ENCODE results near the gene SNX13.

GRCh38 chr7:17774716-17775288 lies 165.5 kb downstream of the SNX13 start:
- no peak for TF ChIP-seq CREB1 (CRISPR knock-in tag; IDR thresholded peaks at IDR 0.05; ENCODE audit: low read depth)
- TF ChIP-seq, protein P1, sequence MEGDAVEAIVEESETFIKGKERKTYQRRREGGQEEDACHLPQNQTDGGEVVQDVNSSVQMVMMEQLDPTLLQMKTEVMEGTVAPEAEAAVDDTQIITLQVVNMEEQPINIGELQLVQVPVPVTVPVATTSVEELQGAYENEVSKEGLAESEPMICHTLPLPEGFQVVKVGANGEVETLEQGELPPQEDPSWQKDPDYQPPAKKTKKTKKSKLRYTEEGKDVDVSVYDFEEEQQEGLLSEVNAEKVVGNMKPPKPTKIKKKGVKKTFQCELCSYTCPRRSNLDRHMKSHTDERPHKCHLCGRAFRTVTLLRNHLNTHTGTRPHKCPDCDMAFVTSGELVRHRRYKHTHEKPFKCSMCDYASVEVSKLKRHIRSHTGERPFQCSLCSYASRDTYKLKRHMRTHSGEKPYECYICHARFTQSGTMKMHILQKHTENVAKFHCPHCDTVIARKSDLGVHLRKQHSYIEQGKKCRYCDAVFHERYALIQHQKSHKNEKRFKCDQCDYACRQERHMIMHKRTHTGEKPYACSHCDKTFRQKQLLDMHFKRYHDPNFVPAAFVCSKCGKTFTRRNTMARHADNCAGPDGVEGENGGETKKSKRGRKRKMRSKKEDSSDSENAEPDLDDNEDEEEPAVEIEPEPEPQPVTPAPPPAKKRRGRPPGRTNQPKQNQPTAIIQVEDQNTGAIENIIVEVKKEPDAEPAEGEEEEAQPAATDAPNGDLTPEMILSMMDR (conservative IDR thresholded peaks at IDR 0.05; ENCODE audit: low read depth in 2 of 2) = no peak
- no peak for TF ChIP-seq EZH2 (IDR thresholded peaks at IDR 0.05; ENCODE audit: low read depth, unreplicated experiment)
- no peak for TF ChIP-seq ZNF114 (CRISPR knock-in tag; IDR thresholded peaks at IDR 0.05)
- no peak for TF ChIP-seq STAT1 (IDR thresholded peaks at IDR 0.05; ENCODE audit: unreplicated experiment)
- TF ChIP-seq POLR2AphosphoS5 (IDR thresholded peaks at IDR 0.05; ENCODE audit: low read depth) = no peak
- TF ChIP-seq, protein P2, sequence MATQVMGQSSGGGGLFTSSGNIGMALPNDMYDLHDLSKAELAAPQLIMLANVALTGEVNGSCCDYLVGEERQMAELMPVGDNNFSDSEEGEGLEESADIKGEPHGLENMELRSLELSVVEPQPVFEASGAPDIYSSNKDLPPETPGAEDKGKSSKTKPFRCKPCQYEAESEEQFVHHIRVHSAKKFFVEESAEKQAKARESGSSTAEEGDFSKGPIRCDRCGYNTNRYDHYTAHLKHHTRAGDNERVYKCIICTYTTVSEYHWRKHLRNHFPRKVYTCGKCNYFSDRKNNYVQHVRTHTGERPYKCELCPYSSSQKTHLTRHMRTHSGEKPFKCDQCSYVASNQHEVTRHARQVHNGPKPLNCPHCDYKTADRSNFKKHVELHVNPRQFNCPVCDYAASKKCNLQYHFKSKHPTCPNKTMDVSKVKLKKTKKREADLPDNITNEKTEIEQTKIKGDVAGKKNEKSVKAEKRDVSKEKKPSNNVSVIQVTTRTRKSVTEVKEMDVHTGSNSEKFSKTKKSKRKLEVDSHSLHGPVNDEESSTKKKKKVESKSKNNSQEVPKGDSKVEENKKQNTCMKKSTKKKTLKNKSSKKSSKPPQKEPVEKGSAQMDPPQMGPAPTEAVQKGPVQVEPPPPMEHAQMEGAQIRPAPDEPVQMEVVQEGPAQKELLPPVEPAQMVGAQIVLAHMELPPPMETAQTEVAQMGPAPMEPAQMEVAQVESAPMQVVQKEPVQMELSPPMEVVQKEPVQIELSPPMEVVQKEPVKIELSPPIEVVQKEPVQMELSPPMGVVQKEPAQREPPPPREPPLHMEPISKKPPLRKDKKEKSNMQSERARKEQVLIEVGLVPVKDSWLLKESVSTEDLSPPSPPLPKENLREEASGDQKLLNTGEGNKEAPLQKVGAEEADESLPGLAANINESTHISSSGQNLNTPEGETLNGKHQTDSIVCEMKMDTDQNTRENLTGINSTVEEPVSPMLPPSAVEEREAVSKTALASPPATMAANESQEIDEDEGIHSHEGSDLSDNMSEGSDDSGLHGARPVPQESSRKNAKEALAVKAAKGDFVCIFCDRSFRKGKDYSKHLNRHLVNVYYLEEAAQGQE (IDR thresholded peaks at IDR 0.05; ENCODE audit: unreplicated experiment) = no peak
- TF ChIP-seq ZNF331 (CRISPR knock-in tag; IDR thresholded peaks at IDR 0.05; ENCODE audit: low read depth) = no peak
- TF ChIP-seq, protein P3, sequence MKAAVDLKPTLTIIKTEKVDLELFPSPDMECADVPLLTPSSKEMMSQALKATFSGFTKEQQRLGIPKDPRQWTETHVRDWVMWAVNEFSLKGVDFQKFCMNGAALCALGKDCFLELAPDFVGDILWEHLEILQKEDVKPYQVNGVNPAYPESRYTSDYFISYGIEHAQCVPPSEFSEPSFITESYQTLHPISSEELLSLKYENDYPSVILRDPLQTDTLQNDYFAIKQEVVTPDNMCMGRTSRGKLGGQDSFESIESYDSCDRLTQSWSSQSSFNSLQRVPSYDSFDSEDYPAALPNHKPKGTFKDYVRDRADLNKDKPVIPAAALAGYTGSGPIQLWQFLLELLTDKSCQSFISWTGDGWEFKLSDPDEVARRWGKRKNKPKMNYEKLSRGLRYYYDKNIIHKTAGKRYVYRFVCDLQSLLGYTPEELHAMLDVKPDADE (IDR thresholded peaks at IDR 0.05) = no peak
- no peak for TF ChIP-seq EZH2phosphoT487 (IDR thresholded peaks at IDR 0.05; ENCODE audit: unreplicated experiment)

All from GM23338 (cell line).